ENCODE results near the gene PSME3. TPM values are rescaled to one million over a fixed set of nuclear protein-coding genes. Genes with fewer than 3 reads are reported as not detected.

PSME3 gene
- total RNA-seq, 1 donor from 2014 or later, result 70.0 TPM

GRCh38 chr17:42814633-42815399 is 18.4 kb upstream of the PSME3 start:
- no peak for TF ChIP-seq POLR2A (IDR thresholded peaks at IDR 0.05)
- no peak for TF ChIP-seq CTCF (IDR thresholded peaks at IDR 0.05)
- TF ChIP-seq POLR2AphosphoS5 (IDR thresholded peaks at IDR 0.05; ENCODE audit: insufficient read depth in 1 of 2, low read depth in 1 of 2), result no peak
- Histone ChIP-seq H3K9me3 (no peaks in the 10 kb centered on the region), H3K36me3 (peaks cover 0 to 83% of the 10 kb centered on the region in 2 donors), H3K4me3 (no peak overlapping the region), H3K27me3 (no peaks in the 10 kb centered on the region), H3K27ac (no peak overlapping the region), H3K4me1 (no peaks in the 10 kb centered on the region)
- intact Hi-C loops (cut with DNase I), result loop anchor here (10.0 kb wide), 1 partner anchor 110 kb away; no protein-coding TSS in a partner anchor
- DNase-seq (ENCODE audit: extremely low spot score in 2 of 2), result no peak

GRCh38 chr17:42817866-42818265 is 15.3 kb upstream of the PSME3 start:
- peaks cover 0 to 73% of the 10 kb centered on the region in 2 donors for H3K36me3 ChIP-seq
- intact Hi-C loops (cut with DNase I), result loop anchor here (10.0 kb wide), 1 partner anchor 113 kb away; no protein-coding TSS in a partner anchor
- peaks cover 9% of the 10 kb centered on the region for H3K4me1 ChIP-seq
- DNase-seq (ENCODE audit: extremely low spot score in 2 of 2), result no peak
- H3K4me3 ChIP-seq, result no peak overlapping the region
- no peak for TF ChIP-seq POLR2AphosphoS5 (IDR thresholded peaks at IDR 0.05; ENCODE audit: insufficient read depth in 1 of 2, low read depth in 1 of 2)
- TF ChIP-seq POLR2A (IDR thresholded peaks at IDR 0.05), result no peak
- TF ChIP-seq CTCF (IDR thresholded peaks at IDR 0.05), result no peak
- no peaks in the 10 kb centered on the region for H3K27me3 ChIP-seq
- no peaks in the 10 kb centered on the region for H3K9me3 ChIP-seq
- no peak overlapping the region for H3K27ac ChIP-seq

- TF ChIP-seq POLR2AphosphoS5 (IDR thresholded peaks at IDR 0.05; ENCODE audit: insufficient read depth in 1 of 2, low read depth in 1 of 2), result no peak
- TF ChIP-seq POLR2A (IDR thresholded peaks at IDR 0.05), result no peak
- no peak for TF ChIP-seq CTCF (IDR thresholded peaks at IDR 0.05)
These were observed 14.8 kb upstream of the PSME3 start for GRCh38 chr17:42818379-42818778.

GRCh38 chr17:42819939-42820535 is 13.2 kb upstream of the PSME3 start:
- no peak for TF ChIP-seq POLR2A (IDR thresholded peaks at IDR 0.05)
- no peak for TF ChIP-seq POLR2AphosphoS5 (IDR thresholded peaks at IDR 0.05; ENCODE audit: insufficient read depth in 1 of 2, low read depth in 1 of 2)
- no peak for TF ChIP-seq CTCF (IDR thresholded peaks at IDR 0.05)
- intact Hi-C loops (cut with DNase I), result loop anchor here (10.0 kb wide), 3 partner anchors 55 to 245 kb away; partner anchors contain the start of genes PSMC3IP and RAMP2
- Histone ChIP-seq H3K9me3 (no peaks in the 10 kb centered on the region), H3K27me3 (no peaks in the 10 kb centered on the region), H3K4me1 (peaks cover 25% of the 10 kb centered on the region), H3K36me3 (peaks cover 0 to 52% of the 10 kb centered on the region in 2 donors), H3K27ac (no peak overlapping the region), H3K4me3 (no peak overlapping the region)
- DNase-seq (ENCODE audit: extremely low spot score in 2 of 2), result no peak

More at GRCh38 chr17:42818379-42818778, 14.8 kb upstream of the PSME3 start:
- no peaks in the 10 kb centered on the region for H3K27me3 ChIP-seq
- H3K36me3 ChIP-seq, result peaks cover 0 to 67% of the 10 kb centered on the region in 2 donors
- no peak overlapping the region for H3K27ac ChIP-seq
- no peak for DNase-seq (ENCODE audit: extremely low spot score in 2 of 2)
- peaks cover 14% of the 10 kb centered on the region for H3K4me1 ChIP-seq
- intact Hi-C loops (cut with DNase I), result loop anchor here (10.0 kb wide), 1 partner anchor 114 kb away; no protein-coding TSS in a partner anchor
- no peak overlapping the region for H3K4me3 ChIP-seq
- no peaks in the 10 kb centered on the region for H3K9me3 ChIP-seq

Data from vagina (tissue), 2 donors.